Right ventricle myocardium inferior (tissue), 1 donor: ENCODE measurements around the gene USP13. TPM values are rescaled to one million over a fixed set of nuclear protein-coding genes. Genes with fewer than 3 reads are reported as not detected.
"Not testable (repeated sequence)": the region's sequence is repeated elsewhere in the genome, so short reads cannot be mapped to it uniquely, and the experiment has no call there.

Source experiments
- ATAC-seq: fragments of 200-7000 bp; cut with Tn5 transposase; one replicate; pipeline ENCODE4 v1.9.1; 2020; ENCODE audit warnings: mild to moderate bottlenecking, moderate library complexity
- DNase-seq: peaks from one replicate; pipeline ENCODE4 v3.0.0; 2021; ENCODE audit errors: missing footprints
- intact Hi-C: fragments of 100-400 bp; cut with DNase I; formaldehyde crosslinking; loops from one replicate; pipeline ENCODE4 v1.11.0; 2022
- total RNA-seq: library from RNA; stranded (reverse); fragmentation: NEBNext Ultra II Directional; extraction: Animal tissue kit (Norgen Biotek cat#: 25700); gene quantifications from one replicate; pipeline ENCODE4 v1.2.1, GENCODE V29; 2021
- donor health status: DM: no; HTN: yes; CAD: no; lungs with severe emphysema.

USP13 gene
- total RNA-seq, 1 donor from 2014 or later = 122 TPM

DNA sequence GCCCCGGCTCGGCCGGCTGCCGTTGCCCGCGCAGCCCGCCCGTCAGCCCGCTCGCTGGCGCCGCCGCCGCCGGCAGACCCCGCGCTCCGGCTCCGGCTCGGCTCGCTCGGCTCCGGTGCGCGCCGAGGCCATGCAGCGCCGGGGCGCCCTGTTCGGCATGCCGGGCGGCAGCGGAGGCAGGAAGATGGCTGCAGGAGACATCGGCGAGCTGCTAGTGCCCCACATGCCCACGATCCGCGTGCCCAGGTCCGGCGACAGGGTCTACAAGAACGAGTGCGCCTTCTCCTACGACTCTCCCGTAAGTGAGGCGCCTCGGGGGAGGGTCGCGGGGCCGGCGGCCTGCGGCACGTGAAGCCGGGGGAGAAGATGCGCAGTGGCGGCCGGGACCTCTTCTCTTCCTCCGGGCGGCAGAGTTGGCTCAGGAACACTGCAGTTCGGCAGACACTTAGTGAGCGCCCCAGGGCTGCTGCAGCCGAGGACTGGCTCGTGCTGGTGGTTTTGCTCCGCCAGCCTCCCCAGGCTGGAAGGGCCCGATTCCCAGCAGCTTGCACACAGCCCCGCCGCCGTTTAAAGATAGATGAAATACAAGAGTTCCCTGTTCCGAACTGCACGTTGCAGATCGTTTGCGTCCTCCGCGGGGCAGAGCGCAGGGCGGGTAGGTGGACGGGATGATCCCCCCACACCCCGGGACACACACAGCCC, 407 bp downstream of the USP13 start:
- peak; percentile 87 for DNase-seq
- intact Hi-C loops = loop anchor here (1.0 to 2.0 kb wide), 4 partner anchors 27 to 82 kb away; partner anchors contain the start of genes MRPL47 and NDUFB5
- ATAC-seq = peak; percentile 82

DNA sequence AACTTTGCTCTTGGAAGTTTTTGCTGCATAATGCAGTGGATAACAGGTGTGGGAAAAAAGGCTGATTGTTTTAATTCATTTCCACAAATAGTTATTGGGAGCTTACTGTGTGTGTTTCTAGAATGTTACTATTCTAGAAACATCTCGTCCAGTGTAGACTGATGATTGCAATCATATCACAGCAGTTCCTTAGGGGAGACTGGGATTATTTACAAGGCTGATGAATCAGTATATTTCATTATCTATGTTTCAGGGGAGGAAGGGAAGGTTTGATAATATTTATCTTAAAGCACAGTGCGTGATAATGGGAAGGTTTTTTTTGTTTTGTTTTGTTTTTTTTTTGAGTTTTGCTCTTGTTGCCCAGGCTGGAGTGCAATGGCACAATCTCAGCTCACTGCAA, 2.4 kb downstream of the USP13 start:
- intact Hi-C loops = no loop called here
- ATAC-seq = no peak
- DNase-seq = no peak

DNA sequence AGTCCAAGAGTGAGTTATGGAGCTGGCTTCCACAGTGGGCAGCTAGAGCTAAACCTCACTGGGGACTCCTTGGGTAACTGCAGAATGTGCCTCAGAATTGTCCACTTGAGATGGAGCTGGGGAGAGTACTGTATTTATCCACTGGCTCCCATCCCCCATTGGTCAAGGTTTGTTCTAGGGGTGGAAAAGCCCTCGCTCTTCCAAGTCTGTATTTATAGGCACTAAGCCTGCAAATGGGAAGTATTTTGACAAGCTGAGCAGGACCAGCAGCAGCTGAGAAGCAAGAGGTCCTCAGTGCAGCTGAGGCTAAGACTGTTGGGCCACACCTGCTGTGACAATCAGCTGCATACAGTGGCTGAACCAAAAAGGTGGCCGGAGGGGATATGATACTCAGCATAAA, 5.8 kb downstream of the USP13 start:
- ATAC-seq (peak; percentile 17), DNase-seq (no peak)
- intact Hi-C loops = no loop called here

DNA sequence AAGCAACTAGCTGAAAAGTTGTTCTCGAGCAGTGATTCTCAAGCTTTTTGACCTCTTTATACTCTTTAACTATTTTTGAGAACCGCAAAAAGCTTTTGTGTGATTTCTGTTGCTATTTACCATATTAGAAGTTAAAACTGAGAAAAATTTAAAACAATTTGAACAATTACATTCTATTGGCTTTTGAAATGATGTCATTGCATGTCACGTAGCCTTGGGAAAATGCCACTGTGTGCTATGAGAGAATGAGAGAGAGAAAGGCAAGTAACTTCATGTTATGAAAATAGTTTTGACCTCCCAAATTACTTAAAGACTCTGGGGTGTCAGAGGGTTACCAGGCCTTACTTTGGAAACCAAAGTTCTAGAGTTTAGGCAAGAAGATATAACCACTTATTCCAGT, 8.0 kb downstream of the USP13 start:
- ATAC-seq (no peak), DNase-seq (no peak)
- intact Hi-C loops = no loop called here

DNA sequence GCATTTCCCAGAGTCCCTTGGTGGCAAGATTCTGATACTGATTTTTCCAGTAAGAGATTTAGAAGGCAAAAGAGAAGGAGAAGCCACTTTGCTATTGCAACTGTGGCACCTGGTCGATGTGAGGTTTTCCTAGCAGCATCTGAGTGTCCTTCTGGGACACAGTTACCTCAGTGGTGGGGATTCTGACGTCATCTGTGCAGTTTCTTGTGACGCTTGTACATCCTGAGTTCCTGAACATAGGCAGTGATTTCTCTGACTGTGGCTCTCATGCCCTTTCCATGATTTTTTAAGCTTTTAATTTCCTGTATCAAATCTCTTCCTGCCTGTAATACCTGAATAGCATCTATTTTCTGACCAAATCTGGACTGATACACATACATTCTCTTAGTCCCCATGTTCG, 8.9 kb downstream of the USP13 start:
- ATAC-seq = no peak
- no peak for DNase-seq
- intact Hi-C loops = no loop called here

DNA sequence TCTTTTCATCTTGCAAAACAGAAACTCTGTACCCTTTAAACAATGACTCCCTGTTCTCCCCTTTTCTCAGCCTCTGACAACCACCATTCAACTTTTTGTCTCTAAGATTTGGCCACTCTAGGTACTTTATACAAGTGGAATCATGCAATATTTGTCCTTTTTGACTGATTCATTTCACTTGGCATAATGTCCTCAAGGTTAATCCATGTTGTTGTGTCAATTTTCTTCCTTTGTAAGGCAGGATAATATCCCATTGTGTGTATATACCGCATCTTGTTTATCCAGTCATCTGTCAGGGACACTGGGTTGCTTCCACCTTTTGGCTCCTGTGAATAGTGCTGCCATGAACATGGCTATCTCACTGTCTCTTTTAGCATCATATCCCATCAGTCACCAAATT, 10.3 kb downstream of the USP13 start:
- DNase-seq = no peak
- intact Hi-C loops = no loop called here
- ATAC-seq = no peak

DNA sequence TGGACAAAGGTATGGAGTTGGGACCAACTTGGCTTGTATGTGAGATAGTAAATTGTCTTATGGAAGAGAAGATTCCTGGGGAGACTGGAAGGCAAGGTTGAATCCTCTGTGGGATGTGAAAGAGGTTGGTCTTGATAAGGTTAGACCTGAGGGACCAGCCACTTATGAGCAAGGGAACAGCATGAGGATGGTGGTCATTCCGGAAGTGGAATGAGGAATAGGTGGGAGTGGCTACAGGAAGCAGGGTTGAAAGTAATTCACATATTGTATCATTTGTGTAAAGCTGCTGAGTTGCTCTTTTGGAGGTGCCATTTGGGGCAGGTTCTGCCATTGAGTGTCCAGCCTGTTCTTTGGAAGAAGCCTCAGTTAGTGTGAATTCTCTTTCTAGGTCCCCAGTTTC, 13.2 kb downstream of the USP13 start:
- ATAC-seq (no peak), DNase-seq (no peak)
- intact Hi-C loops = no loop called here

DNA sequence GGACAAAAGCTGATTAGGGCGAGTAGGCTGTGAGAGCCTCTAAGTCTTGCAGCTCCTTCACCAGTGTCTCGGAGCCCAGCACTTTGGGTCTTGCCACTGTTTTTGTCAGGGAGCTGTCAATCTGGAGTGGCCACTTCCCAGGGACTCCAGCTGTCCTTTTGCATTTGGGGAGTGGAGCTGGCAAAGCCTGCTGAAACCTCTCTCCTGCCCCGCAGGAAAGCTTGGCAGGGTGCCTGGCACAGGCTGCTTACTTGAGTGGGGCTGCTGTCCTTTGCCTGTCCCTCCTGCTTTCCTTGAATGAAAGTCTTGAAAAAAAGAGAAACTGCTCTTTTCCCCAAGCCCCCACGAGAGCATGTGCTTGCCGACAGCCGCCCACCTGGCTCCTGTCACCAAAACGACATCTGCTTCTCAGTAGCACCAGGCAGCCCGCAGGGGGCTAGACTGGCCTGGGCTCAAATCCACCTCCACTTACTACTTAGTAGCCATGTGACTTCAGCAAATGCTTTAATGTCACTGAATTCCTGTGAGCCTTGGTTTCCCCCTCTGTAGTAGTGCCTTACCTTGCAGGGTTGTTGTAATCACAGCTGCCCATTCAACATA, 13.7 kb downstream of the USP13 start:
- DNase-seq (peak; percentile 88), ATAC-seq (peak; percentile 65)
- intact Hi-C loops = no loop called here

DNA sequence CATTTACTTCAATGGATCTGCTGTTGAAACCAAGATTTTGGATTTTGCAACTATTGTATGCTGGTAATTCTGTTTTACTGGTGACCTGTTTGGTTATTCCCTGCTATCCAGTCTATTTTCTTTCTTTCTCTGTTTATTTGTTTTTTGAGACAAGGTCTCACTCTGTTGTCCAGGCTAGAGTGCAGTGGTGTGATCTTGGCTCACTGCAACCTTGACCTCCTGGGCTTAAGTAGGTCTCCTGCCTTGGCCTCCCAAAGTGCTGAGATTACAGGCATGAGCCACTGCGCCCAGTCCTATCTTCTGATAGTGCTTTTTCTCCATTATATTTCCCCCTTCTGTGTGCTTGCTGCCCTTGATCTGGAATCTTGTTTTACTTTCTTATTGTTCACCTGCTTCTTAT, 15.6 kb downstream of the USP13 start:
- no peak for ATAC-seq
- intact Hi-C loops = no loop called here
- no peak for DNase-seq

DNA sequence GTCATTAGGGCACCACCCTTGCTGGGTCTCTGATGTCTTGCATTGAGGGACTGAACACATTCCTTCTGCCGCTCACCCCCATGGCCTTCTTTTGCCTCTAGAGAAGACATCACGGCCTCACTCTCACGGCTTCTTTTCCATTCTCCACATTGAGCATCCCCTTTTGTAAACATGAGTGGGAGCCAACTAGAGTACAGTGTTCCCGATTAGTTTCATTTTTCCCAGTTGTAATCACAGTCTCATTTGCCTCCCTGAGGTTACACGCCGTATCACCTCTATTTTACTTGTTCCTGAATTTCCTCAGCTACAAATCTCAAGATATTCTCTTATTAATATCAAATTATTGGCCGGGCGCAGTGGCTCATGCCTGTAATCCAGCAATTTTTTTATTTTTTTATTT, 17.5 kb downstream of the USP13 start:
- intact Hi-C loops = no loop called here
- no peak for ATAC-seq
- DNase-seq = no peak

DNA sequence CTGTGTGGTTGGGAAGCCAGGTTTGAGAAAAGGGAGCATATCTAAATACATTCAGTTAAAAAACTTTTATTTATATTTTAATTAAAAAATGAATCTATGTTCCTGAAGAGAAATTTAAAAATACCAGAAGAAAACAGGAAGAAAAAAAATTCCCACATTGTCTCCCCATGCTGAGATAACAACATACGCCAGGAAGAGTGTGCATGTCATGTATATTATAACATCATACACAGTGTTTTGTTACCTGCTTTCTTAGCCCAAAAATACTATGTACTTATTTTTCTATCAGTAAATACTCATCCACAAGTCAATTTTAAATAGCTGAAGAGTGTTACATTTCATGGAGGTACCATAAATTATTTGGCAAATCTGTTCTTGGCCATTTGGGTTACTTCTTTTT, 18.5 kb downstream of the USP13 start:
- intact Hi-C loops = no loop called here
- ATAC-seq = no peak
- no peak for DNase-seq

DNA sequence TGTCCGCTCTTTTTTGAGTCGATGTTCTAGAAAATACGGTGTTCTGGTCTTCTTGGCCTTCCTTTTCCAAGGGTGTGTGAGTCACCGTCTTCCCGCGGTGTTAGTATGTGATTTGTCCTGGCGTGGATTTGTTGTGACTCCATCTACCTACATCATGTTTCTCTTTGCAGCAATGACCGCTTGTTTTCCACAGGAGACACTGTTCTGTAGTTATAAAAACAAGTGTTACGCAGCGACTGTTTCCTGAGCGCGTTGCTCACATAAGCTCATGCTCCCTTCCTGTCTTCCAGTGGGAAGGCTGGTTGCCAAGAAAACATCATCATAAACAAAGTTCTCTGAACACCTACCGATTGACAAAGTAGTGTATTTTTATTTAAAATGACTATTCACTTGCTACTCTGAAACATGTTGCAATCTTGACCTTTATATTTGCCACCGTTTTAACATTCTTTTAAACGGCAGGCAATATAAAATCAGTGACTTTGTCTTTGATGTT, 19.0 kb downstream of the USP13 start:
- ATAC-seq (no peak), DNase-seq (no peak)
- intact Hi-C loops = no loop called here

DNA sequence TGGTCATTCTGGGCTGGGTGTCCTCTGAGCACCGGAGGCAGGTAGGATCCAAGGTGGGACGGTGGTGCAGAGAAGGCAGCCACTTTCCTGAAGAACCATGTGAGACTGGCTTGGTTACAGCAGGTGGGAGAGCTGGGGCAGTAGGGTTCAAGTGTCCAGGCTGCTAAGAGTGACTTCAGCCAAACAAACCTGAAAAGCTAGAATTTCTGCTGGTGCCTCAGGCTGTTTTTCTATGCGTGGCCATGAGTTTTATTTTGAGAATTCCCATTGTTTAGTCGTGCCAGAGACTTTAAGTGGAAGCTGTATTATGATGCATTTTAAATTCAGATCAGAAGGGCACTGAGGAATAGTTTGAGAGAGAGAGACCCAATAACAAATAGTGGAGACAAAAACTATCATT, 20.1 kb downstream of the USP13 start:
- no peak for DNase-seq
- intact Hi-C loops = no loop called here
- ATAC-seq = no peak

DNA sequence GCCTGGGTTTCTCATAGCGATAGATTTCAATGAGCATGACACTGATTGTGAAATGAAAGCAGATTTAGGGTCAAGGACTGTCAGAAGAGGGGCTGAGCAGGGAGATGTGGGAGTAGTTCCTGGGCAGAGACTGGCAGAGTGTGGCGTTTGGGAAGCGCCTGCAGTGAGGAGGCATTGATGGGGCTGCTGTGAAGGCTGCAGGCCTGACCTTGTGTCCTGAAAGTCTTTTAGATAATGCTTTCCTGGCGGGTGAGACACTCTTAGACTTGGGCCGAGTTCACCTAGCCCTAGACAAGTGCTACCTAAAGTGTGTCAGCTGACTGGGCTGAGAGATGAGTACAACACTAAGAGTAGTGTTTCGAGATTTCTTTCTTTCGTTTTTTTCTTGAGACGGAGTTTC, 20.7 kb downstream of the USP13 start:
- no peak for DNase-seq
- intact Hi-C loops = no loop called here
- ATAC-seq = peak; percentile 56

DNA sequence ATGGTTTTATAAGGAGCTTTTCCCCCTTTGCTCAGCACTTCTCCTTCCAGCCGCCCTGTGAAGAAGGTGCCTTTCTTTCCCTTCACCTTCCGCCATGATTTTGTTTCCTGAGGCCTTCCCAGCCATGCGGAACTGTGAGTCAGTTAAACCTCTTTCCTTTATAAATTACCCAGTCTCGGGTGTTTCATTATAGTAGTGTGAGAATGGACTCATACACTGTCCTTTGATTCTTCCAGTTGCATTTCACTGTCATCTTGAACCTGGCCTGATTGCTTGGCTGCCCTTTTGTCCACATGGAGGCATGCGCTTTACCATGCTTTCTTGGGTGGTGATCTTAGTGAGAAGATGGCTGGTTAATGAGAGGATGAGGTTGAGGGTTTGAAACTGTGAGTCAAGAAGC, 23.2 kb downstream of the USP13 start:
- DNase-seq (no peak), ATAC-seq (no peak)
- intact Hi-C loops = no loop called here

DNA sequence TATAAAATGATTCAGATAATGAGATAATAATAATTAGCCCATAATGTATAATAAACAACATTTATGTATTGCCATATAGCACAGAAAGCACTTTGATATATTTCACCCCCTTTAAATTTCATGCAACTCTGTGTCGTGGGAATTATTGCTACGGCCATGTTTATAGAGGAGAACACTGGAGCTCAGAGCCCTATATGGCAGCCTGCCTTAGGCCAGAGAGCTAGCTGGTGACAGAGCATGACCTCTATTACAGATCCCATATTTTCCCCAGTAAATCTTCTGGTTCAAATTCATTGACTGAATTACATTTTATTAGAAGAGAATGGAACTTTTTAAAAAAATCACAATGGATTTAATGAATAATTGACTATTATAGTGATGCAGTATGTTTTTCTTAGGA, 25.0 kb downstream of the USP13 start:
- DNase-seq = no peak
- intact Hi-C loops = no loop called here
- peak; percentile 65 for ATAC-seq

DNA sequence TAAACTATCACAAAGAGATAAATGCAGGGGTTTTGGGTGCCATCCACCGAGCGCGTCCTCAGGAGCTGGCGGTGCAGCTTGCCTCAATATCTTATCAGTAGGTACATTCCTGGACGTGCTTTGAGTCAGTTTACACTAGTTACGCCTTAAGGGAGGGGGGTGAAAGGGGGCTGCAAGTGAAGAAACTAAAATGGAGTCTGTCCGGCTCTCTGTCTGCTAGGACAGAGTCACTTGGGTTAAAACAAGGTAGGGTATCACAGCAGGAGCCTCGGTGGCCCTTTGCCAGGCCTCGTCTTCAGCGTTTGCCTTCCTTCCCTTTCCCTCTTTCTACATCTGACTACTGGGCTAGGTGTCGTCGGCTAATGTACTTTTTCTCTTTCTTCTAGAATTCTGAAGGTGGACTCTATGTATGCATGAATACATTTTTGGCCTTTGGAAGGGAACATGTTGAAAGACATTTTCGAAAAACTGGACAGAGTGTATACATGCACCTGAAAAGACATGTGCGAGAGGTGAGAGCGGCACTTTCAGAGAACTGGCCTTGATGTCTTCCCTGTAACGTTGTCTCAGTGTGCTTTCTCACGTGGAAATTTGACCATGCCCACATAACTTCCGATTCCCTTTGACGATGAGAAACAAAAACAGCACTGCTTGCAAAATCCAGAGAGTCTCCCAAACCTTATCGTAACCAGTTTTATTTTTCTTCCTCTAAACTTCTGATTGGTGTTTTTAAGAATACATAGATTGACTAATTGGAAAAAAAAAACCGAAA, 28.8 kb downstream of the USP13 start:
- DNase-seq = no peak
- no peak for ATAC-seq
- intact Hi-C loops = no loop called here

DNA sequence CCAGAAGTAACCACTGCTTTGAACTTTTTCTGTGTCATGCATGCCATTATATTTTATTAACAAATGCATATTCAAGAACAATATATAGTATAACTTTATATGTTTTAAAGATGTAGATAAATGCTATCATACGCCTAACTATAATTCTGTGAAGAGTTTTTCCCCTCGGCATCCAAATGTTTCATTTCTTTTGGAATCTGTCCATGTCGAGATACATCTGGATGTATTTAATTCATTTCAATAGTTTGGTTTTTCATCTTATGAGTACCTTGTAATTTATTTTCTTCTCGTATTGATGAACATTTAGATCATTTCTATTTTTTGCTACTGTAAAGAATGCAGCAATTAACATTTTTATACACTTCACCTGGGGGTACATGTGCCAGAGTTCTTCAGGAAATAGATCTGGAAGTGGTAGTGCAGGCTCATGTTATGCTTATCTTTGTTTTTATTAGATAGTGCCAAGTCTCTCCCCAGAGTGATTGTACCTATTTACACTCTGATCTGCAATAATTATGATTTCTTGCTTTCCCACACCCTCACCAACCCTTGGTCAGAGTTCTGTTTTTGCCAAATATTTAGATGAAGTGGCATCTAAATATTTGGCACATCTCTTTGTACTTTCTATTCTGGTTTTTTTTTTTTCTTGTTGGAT, 29.7 kb downstream of the USP13 start:
- DNase-seq (no peak), ATAC-seq (no peak)
- intact Hi-C loops = no loop called here

DNA sequence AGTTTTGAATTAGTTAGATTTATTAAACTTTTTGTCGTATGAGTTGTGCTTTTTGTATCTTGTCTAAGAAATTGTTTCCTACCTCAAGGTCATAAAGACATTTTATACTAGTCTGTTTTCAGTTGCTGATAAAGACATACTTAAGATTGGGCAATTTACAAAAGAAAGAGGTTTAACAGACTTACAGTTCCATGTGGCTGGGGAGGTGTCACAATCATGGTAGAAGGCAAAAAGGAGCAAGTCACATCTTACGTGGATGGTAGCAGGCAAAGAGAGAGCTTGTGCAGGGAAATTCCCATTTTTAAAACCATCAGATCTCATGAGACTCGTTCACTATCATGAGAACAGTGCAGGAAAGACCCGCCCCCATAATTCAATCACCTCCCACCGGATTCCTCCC, 30.4 kb downstream of the USP13 start:
- DNase-seq, ATAC-seq, intact Hi-C loops: not testable (repeated sequence)
